SU-DHL-6 (cell line): ENCODE results near the gene DCLRE1C.

ENCODE experiments used
- CTCF ChIP-seq: fragments of 200-600 bp; sonication (generic); IDR thresholded peaks from one replicate; pipeline ENCODE4 v1.5.1; 2017; ENCODE audit warnings: antibody characterized with exemption, mild to moderate bottlenecking, low read length, moderate library complexity; ENCODE audit not compliant: insufficient read depth, poor library complexity, severe bottlenecking
- EZH2phosphoT487 ChIP-seq: fragments of 200-600 bp; sonication (generic), shearing (Covaris generic); conservative IDR thresholded peaks from 2 replicates; pipeline ENCODE4 v1.6.1; 2018; ENCODE audit warnings: mild to moderate bottlenecking, antibody characterized with exemption, low read length, moderate library complexity, mixed read lengths

- no peak for TF ChIP-seq CTCF
- no peak for TF ChIP-seq EZH2phosphoT487
These were observed 74.6 kb downstream of the DCLRE1C start for GRCh38 chr10:14879124-14879927.
